ENCODE data around the gene DDX56.

DNA sequence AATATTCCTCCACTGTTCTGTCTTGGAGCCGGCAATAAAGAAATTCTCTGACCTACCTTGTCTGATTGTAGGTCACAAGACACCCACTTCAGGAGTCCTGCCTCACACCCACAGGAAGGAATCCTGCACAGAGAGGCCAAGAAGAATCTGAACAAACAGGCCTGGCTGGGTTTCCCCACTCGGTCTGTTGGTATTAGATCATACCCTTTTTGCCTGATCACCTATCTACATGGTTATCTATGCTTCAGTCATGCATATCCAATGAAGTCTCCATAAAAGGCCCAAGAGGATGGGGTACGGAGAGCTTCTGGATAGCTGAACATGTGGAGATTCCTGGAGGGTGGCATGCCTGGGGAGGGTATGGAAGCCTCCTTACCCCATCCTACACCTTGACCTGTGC, 45.0 kb upstream of the DDX56 start:
- TF ChIP-seq CTCF (IDR thresholded peaks at IDR 0.05) = no peak
- TF ChIP-seq, protein P1, sequence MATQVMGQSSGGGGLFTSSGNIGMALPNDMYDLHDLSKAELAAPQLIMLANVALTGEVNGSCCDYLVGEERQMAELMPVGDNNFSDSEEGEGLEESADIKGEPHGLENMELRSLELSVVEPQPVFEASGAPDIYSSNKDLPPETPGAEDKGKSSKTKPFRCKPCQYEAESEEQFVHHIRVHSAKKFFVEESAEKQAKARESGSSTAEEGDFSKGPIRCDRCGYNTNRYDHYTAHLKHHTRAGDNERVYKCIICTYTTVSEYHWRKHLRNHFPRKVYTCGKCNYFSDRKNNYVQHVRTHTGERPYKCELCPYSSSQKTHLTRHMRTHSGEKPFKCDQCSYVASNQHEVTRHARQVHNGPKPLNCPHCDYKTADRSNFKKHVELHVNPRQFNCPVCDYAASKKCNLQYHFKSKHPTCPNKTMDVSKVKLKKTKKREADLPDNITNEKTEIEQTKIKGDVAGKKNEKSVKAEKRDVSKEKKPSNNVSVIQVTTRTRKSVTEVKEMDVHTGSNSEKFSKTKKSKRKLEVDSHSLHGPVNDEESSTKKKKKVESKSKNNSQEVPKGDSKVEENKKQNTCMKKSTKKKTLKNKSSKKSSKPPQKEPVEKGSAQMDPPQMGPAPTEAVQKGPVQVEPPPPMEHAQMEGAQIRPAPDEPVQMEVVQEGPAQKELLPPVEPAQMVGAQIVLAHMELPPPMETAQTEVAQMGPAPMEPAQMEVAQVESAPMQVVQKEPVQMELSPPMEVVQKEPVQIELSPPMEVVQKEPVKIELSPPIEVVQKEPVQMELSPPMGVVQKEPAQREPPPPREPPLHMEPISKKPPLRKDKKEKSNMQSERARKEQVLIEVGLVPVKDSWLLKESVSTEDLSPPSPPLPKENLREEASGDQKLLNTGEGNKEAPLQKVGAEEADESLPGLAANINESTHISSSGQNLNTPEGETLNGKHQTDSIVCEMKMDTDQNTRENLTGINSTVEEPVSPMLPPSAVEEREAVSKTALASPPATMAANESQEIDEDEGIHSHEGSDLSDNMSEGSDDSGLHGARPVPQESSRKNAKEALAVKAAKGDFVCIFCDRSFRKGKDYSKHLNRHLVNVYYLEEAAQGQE (IDR thresholded peaks at IDR 0.05; ENCODE audit: insufficient read depth in 1 of 2, low read depth in 2 of 2, low read length in 1 of 2) = no peak
- TF ChIP-seq TCF7L2 (IDR thresholded peaks at IDR 0.05; ENCODE audit: low read depth, low read length) = no peak
- no peak for TF ChIP-seq POLR2AphosphoS5 (IDR thresholded peaks at IDR 0.05; ENCODE audit: low read depth, low read length)
- no peak for TF ChIP-seq SIN3A (IDR thresholded peaks at IDR 0.05; ENCODE audit: borderline replicate concordance, insufficient read depth, low read depth, low read length)
